H9 (cell line): ENCODE data around the gene OSBPL1A. TPM values are rescaled to one million over a fixed set of nuclear protein-coding genes. Genes with fewer than 3 reads are reported as not detected.

Experiments used
- DNase-seq: peaks from one replicate; pipeline ENCODE4 v3.0.0-alpha.2; 2017
- H2AFZ ChIP-seq: one replicate; pipeline ENCODE4 v1.6.1; 2013; ENCODE audit warnings: mild to moderate bottlenecking, low read length, control low read depth, moderate library complexity
- H2AK5ac ChIP-seq: 2 replicates; pipeline ENCODE4 v1.6.1; 2013; ENCODE audit warnings: low read length, control low read depth, mixed read lengths; ENCODE audit not compliant: insufficient read length
- H2BK120ac ChIP-seq: one replicate; pipeline ENCODE4 v1.6.1; 2013; ENCODE audit warnings: low read depth, mild to moderate bottlenecking, low read length, control low read depth, inconsistent platforms; ENCODE audit not compliant: poor library complexity, severe bottlenecking
- H2BK12ac ChIP-seq: 2 replicates; pipeline ENCODE4 v1.6.1; 2013; ENCODE audit warnings: low read length, control low read depth, mixed read lengths, low read depth; ENCODE audit not compliant: insufficient read length
- H2BK15ac ChIP-seq: 2 replicates; pipeline ENCODE4 v1.6.1; 2013; ENCODE audit warnings: low read depth, low read length, control low read depth
- H2BK20ac ChIP-seq: one replicate; pipeline ENCODE4 v1.6.1; 2013; ENCODE audit warnings: low read depth, mild to moderate bottlenecking, low read length, control low read depth, inconsistent platforms; ENCODE audit not compliant: poor library complexity, severe bottlenecking
- H2BK5ac ChIP-seq: 2 replicates; pipeline ENCODE4 v1.6.1; 2013; ENCODE audit warnings: low read length, control low read depth, mixed read lengths; ENCODE audit not compliant: insufficient read length
- H3K14ac ChIP-seq: 2 replicates; pipeline ENCODE4 v1.6.1; 2013; ENCODE audit warnings: low read length, control low read depth; ENCODE audit not compliant: insufficient read depth
- H3K18ac ChIP-seq: 2 replicates; pipeline ENCODE4 v1.6.1; 2013; ENCODE audit warnings: low read depth, mild to moderate bottlenecking, mixed read lengths, low read length, control low read depth; ENCODE audit not compliant: insufficient read length
- H3K23ac ChIP-seq: 2 replicates; pipeline ENCODE4 v1.6.1; 2013; ENCODE audit warnings: low read length, control low read depth, mixed read lengths, low read depth; ENCODE audit not compliant: insufficient read length
- H3K23me2 ChIP-seq: 2 replicates; pipeline ENCODE4 v1.6.1; 2013; ENCODE audit warnings: low read depth, mild to moderate bottlenecking, mixed read lengths, low read length, control low read depth; ENCODE audit not compliant: insufficient read length, poor library complexity, severe bottlenecking
- H3K27ac ChIP-seq: 2 replicates; pipeline ENCODE4 v1.5.1; 2013; ENCODE audit warnings: low read length, control low read depth, mixed read lengths, low read depth; ENCODE audit not compliant: insufficient read length
- H3K27me3 ChIP-seq: 2 replicates; pipeline ENCODE4 v1.6.1; 2013; ENCODE audit warnings: low read length, control low read depth, inconsistent platforms; ENCODE audit not compliant: insufficient read depth
- H3K4ac ChIP-seq: 2 replicates; pipeline ENCODE4 v1.6.1; 2013; ENCODE audit warnings: low read depth, mild to moderate bottlenecking, control low read depth, inconsistent platforms, low read length, moderate library complexity
- H3K4me1 ChIP-seq: 2 replicates; pipeline ENCODE4 v1.6.1; 2013; ENCODE audit warnings: low read length, control low read depth, inconsistent platforms; ENCODE audit not compliant: insufficient read depth
- H3K4me2 ChIP-seq: 2 replicates; pipeline ENCODE4 v1.6.1; 2013; ENCODE audit warnings: low read length, control low read depth, mixed read lengths; ENCODE audit not compliant: insufficient read length, insufficient read depth
- H3K56ac ChIP-seq: 2 replicates; pipeline ENCODE4 v1.6.1; 2013; ENCODE audit warnings: low read depth, mild to moderate bottlenecking, mixed read lengths, low read length, control low read depth; ENCODE audit not compliant: insufficient read length
- H3K79me1 ChIP-seq: 2 replicates; pipeline ENCODE4 v1.6.1; 2013; ENCODE audit warnings: low read depth, mild to moderate bottlenecking, moderate library complexity, low read length, control low read depth, inconsistent platforms; ENCODE audit not compliant: insufficient read depth, poor library complexity, severe bottlenecking
- H3K79me2 ChIP-seq: 2 replicates; pipeline ENCODE4 v1.6.1; 2013; ENCODE audit warnings: low read length, control low read depth, inconsistent platforms; ENCODE audit not compliant: insufficient read depth
- H3K9ac ChIP-seq: 2 replicates; pipeline ENCODE4 v1.6.1; 2013; ENCODE audit warnings: low read length, control low read depth, mixed read lengths; ENCODE audit not compliant: insufficient read length; ENCODE audit errors: extremely low read depth
- H3K9me3 ChIP-seq: one replicate; pipeline ENCODE4 v1.6.1; 2013; ENCODE audit warnings: low read depth, low read length, inconsistent platforms; ENCODE audit not compliant: control insufficient read depth
- H3T11ph ChIP-seq: one replicate; pipeline ENCODE4 v1.6.1; 2013; ENCODE audit warnings: mild to moderate bottlenecking, low read length, control low read depth, inconsistent platforms
- H4K20me1 ChIP-seq: one replicate; pipeline ENCODE4 v1.6.1; 2013; ENCODE audit not compliant: control insufficient read depth, insufficient read length, insufficient read depth
- H4K5ac ChIP-seq: 2 replicates; pipeline ENCODE4 v1.6.1; 2013; ENCODE audit warnings: low read depth, mild to moderate bottlenecking, mixed read lengths, low read length, control low read depth; ENCODE audit not compliant: insufficient read length
- H4K8ac ChIP-seq: replicated peaks from 2 replicates; pipeline ENCODE4 v1.6.1; 2013; ENCODE audit warnings: low read length, control low read depth, mixed read lengths, low read depth; ENCODE audit not compliant: insufficient read length
- H4K91ac ChIP-seq: 2 replicates; pipeline ENCODE4 v1.6.1; 2013; ENCODE audit warnings: low read depth, mild to moderate bottlenecking, moderate library complexity, mixed read lengths, low read length, control low read depth; ENCODE audit not compliant: insufficient read length
- H3K27ac Mint-ChIP-seq, 3 experiments: 2 replicates in 2 of 3; 3 replicates in 1 of 3; pipeline ENCODE4 v1.8.0; 2020 to 2021; ENCODE audit warnings: mixed read lengths in 3 of 3, mild to moderate bottlenecking in 1 of 3, moderate library complexity in 1 of 3
- H3K27me3 Mint-ChIP-seq: 2 replicates; pipeline ENCODE4 v1.8.0; 2021; ENCODE audit warnings: low read depth, mild to moderate bottlenecking, moderate library complexity, mixed read lengths
- H3K36me3 Mint-ChIP-seq, 3 experiments: 2 replicates in 2 of 3; 3 replicates in 1 of 3; pipeline ENCODE4 v1.8.0; 2020 to 2021; ENCODE audit warnings: low read depth in 3 of 3, mixed read lengths in 3 of 3; ENCODE audit not compliant: insufficient read depth in 1 of 3
- H3K4me1 Mint-ChIP-seq, 2 experiments: 2 replicates each; pipeline ENCODE4 v1.8.0; 2020; ENCODE audit warnings: mixed read lengths in 2 of 2
- H3K4me3 Mint-ChIP-seq, 2 experiments: 2 replicates in 1 of 2; 3 replicates in 1 of 2; pipeline ENCODE4 v1.8.0; 2020 to 2021; ENCODE audit warnings: mild to moderate bottlenecking in 2 of 2, mixed read lengths in 2 of 2, moderate library complexity in 1 of 2
- H3K9me3 Mint-ChIP-seq, 2 experiments: 2 replicates in 1 of 2; 3 replicates in 1 of 2; pipeline ENCODE4 v1.8.0; 2020; ENCODE audit warnings: mild to moderate bottlenecking in 2 of 2, mixed read lengths in 2 of 2, moderate library complexity in 1 of 2
- CTCF ChIP-seq: fragments of 200-600 bp; sonication (generic); conservative IDR thresholded peaks from 3 replicates; pipeline ENCODE4 v1.8.0; 2021; ENCODE audit warnings: antibody characterized with exemption, mild to moderate bottlenecking
- WGBS: extraction: QIAGEN DNeasy Blood & Tissue Kit; methylation state at CpG from one replicate; pipeline ENCODE4 v1.1.7; 2013; ENCODE audit warnings: missing lambda C conversion rate, low lambda C conversion rate, mixed read lengths; ENCODE audit not compliant: insufficient read length; ENCODE audit errors: extremely low coverage; 5-methylcytosine and 5-hydroxymethylcytosine counted together
- total RNA-seq: library from RNA; stranded (reverse); gene quantifications from 2 replicates; pipeline ENCODE4 v1.2.1, GENCODE V29; 2021

Gene OSBPL1A
- total RNA-seq, 1 experiment from 2014 or later, result 33.9 TPM

- H3K27ac Mint-ChIP-seq, result no peak overlapping the region; a peak in 1 of 7 replicates
- H2AFZ ChIP-seq, result no peak overlapping the region
- no peak overlapping the region for H3K23ac ChIP-seq
- H2BK5ac ChIP-seq, result no peak overlapping the region
- peaks cover 12 to 20% of the 10 kb centered on the region in 2 experiments for H3K4me1 Mint-ChIP-seq
- no peak overlapping the region for H3K14ac ChIP-seq
- no peak overlapping the region for H2AK5ac ChIP-seq
- H3K9me3 ChIP-seq, result no peaks in the 10 kb centered on the region
- peaks cover 3% of the 10 kb centered on the region; the same call in 1 of the 2 replicates for H3K27me3 Mint-ChIP-seq
- H3K27me3 ChIP-seq, result no peaks in the 10 kb centered on the region
- H2BK12ac ChIP-seq, result no peak overlapping the region
- H3K36me3 Mint-ChIP-seq, result no peaks in the 10 kb centered on the region
- no peak for DNase-seq
- H4K20me1 ChIP-seq, result no peaks in the 10 kb centered on the region
- H3K56ac ChIP-seq, result no peak overlapping the region
- no CpG with 5 or more reads among the region's 3 CpGs for WGBS
- no peak overlapping the region for H4K5ac ChIP-seq
- no peak for TF ChIP-seq CTCF
- no peak overlapping the region for H3K4me3 Mint-ChIP-seq
- no peak overlapping the region for H4K91ac ChIP-seq
- no peak overlapping the region for H2BK20ac ChIP-seq
- no peak overlapping the region for H3K27ac ChIP-seq
- H3K18ac ChIP-seq, result no peak overlapping the region
- no peak overlapping the region for H3T11ph ChIP-seq
- H4K8ac ChIP-seq, result no peak overlapping the region
- H3K9ac ChIP-seq, result no peak overlapping the region
- H2BK15ac ChIP-seq, result no peak overlapping the region
- H2BK120ac ChIP-seq, result no peak overlapping the region
- no peaks in the 10 kb centered on the region for H3K79me1 ChIP-seq
- no peaks in the 10 kb centered on the region for H3K4me1 ChIP-seq
- H3K4ac ChIP-seq, result no peak overlapping the region
- no peaks in the 10 kb centered on the region for H3K23me2 ChIP-seq
- no peak overlapping the region for H3K4me2 ChIP-seq
- H3K9me3 Mint-ChIP-seq, result no peaks in the 10 kb centered on the region
- no peaks in the 10 kb centered on the region for H3K79me2 ChIP-seq
Measured at GRCh38 chr18:24414349-24415003, 16.9 kb upstream of the OSBPL1A start.
